Ecto neural progenitor cell (in vitro differentiated cells): Measurements from ENCODE around the gene DCAF5.
A peak's percentile ranks its signal among the peaks of the same experiment; 100 is the strongest.

Experiments used
- DNase-seq: peaks from one replicate; pipeline ENCODE4 v3.0.0-alpha.2; 2018; ENCODE audit warnings: low spot score

Gene DCAF5

GRCh38 chr14:69141550-69141949, 11.4 kb downstream of the DCAF5 start:
- no peak for DNase-seq

GRCh38 chr14:69139743-69140142, 13.2 kb downstream of the DCAF5 start:
- no peak for DNase-seq

DNA sequence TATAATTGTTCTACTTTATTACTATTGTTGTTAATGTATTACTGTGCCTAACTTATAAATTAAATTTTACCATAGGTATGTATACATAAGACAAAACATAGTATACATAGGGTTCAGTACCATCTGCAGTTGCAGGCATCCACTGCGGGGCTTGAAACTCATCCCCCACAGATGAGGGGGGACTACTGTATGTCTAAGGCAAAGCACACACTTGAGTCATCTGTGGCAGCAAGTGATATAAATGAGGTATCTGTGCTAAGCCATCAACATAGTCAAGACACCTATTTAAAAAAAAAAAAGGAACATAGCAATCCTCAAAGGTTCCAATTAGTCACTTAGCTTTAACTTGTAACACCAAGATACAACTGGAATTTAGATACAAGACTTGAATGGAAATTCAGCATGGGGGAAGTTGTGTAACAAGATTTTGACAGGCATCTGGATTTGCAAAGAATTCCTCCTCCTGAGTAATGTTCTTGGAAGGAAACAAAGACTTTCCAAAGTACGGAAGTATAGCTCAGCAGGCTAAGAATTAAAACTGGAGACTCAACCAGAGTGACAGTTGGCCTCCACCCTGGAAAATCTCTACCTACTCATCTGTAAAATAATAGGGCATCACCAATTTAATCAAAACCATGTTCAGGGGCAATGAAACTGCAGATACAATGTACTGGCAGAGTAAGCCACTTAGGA, 14.9 kb downstream of the DCAF5 start:
- DNase-seq: no peak

DNA sequence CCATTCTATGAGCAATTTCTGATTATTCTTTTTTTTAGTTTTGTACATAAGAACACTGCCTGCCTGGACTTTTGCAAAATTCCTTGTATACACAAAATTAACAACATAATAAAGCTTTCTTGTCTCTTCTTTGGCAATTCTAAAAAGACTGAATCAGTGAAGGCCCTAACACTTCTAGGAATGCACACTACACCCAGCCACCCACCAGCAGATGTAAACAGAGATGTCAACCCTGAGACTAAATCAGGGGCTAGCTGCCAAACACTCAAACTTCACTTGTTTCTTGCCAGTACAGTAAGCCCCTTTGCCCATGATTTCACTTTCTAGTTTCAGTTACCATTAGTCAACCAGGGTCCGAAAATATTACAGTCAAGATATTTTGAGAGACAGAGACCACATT, 15.5 kb downstream of the DCAF5 start:
- DNase-seq: no peak

DNA sequence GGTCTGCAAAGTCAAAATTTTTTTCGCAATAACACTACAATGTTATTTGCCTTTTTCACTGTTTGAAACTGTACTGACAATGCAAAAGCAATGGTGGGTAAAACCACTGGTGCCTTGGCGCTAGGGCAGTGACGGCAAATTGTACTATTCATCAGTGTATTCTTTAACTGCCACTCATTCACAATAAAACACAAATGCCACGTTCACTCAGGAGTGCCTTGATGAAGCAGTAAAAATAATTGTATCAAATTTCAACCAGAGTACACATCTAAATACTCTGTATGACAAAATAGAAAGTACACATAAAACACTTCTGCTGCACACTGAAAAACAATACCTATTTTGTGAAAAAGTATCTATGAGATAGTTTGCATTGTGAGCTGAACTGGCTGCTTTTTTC, 17.8 kb downstream of the DCAF5 start:
- no peak for DNase-seq

- DNase-seq: no peak
These were observed 19.5 kb downstream of the DCAF5 start for GRCh38 chr14:69133206-69134125.

DNA sequence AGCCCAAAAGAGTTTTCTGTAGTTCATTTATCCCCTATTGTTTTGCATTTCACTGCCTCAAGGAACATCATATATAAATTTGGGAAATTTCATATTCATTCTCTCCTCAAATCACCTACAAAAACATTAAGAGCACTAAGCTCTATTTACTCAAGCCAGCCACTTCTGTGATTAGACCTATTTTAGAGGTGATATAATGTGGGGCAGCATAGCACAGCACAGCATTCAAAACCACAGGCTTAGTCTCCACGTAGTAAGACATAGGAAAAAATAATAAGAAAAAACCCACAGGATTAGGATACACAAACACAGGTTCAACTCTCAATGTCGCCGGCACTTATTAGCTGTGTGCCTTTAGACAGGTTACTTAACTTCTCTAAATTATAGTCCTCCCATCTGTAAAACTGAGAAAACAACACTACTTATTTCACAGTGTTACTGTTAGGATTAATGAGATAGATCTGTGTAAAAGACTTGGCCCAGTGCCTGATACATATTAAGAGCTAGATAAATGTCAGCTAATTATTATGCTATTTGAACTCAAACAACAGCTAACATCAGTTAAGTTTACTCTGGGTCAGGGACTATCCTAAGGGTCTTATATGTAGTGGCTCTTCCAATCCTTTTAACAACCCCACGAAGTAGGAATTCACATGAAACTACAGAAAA, 20.3 kb downstream of the DCAF5 start:
- DNase-seq: no peak

DNA sequence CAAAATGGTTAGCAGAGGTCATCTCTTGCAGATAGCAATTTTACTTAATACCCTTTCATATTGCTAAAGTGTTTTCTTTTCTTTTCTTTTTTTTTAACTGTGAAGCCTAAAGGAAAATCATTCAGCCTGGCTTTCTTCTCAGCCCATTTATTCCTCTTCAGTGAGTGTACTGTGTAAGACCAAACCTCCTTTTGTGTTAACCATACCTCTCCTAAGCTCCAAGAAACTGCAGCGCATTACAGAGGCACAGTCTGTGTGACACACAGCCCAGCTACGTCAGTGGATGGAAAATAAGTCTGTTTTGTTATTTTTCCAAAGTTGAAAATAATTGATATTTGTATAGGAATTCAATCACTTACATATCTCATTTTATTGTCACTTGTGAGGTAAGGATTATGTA, 21.7 kb downstream of the DCAF5 start:
- DNase-seq: no peak

DNA sequence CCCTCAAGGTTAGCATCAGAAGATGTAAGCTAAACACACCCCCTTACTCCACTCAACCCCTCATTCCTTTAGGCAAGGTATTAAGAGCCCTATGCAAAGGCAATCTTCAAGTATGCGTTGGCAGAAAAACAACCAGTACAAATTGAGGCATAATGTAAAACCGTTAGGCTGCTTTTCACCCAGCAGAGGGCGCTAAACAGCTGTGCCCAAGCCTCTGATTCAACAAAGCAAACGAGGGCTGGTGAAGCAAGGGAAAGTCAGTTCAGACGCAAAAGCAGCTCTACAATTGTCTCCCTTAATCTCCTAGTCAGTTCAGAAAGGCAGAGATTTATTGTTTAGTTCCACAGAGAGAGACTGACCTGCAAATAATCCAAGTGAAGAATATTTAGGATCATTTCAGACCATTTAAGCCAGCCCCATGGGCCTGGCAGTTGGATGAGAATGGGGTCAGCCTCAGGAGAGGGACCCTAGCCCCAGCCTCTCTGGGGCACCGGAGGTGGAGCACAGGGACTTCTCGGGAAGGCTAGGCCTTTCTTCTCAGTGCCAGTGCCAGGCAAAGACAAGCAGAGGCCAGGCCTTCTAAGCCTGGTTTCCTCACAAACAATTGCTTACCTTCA, 23.5 kb downstream of the DCAF5 start:
- peak; percentile 73 for DNase-seq

GRCh38 chr14:69118305-69118704, 34.6 kb downstream of the DCAF5 start:
- DNase-seq: no peak

DNA sequence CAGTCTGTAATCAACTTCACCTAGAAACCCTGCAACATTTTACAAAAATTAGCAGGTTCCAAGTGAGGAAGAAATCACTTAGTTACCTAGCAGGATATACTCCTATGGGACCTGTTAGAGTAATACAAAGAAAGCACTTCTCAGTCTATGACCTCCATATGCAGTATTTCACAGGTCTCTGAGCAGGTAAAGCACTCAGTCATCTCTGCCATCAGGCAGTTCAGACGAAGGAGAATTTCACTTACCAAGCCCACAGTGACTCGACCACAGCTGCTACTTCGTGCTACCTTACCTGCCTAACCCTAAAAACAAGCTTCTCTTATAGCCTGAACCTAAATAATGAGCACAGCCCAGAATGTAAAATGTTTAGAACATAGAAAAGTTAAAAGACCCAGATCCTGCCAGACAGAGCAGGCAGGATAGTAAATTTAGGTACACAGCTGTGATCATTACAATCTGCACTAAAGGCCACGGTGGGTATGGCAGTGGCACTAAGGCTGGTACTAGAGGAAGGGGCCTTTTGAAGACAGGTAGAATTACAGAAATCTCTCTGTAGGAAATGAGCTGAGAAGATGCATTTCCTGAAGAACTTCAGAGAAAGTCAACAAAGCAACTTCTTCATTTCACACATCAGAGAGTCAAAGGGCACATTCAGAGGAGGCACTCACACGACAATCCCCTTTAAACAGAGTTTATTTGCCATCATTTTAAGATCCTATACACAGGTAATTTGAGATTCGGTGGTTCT, 35.7 kb downstream of the DCAF5 start:
- DNase-seq: no peak

DNA sequence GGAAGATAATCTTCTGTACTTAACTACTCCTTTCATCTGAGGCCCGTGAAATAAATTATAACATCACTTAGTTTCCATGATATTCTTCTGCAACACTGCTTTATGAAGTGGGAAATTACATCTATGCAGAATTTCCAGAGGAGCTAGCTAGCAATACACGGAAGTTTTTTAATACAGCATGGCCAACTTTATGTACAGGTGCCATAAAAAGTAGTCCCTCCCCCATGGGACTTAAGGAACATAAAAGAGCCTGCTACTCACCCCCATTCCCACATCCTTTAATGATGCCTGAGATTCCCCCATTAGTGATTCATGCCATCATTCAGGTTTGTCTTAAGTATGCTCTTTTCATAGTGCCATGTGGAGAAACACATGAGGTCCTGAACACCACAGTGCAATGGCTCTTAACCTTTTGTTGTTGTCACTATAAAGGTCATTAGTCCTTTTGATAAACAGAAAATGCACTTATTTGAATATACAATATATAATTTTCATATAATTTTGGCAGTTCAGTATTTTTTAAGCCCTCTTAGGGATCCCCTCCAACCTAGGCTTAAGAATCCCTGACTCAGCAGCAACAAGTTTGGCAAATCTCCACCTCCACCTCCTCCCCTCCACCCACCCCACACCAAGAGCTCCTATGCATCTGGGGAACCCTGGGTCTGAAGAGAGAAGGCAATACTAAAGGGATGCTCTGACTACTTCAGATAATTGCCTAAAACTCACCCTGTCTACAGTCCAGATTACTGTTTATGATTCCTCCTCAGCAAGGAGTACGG, 37.3 kb downstream of the DCAF5 start:
- no peak for DNase-seq

DNA sequence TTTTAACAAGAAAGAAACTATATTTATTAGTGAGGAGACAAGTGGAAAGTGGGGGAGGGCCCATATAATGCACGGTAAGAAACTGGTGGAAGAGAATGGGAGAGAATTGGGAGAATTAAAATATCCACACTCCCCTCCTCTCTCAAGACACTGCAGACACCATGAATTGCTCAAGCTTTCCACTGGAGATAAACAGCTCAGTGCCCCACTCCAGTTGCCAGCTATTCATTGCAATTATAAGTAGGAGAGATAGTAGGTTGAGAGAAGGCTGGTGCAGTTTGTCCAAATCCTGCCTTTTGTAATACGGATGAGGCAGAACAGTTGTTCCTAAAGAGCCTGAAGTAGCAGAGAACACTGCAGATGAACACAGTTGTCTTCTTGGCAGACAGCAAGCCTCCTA, 38.2 kb downstream of the DCAF5 start:
- no peak for DNase-seq

DNA sequence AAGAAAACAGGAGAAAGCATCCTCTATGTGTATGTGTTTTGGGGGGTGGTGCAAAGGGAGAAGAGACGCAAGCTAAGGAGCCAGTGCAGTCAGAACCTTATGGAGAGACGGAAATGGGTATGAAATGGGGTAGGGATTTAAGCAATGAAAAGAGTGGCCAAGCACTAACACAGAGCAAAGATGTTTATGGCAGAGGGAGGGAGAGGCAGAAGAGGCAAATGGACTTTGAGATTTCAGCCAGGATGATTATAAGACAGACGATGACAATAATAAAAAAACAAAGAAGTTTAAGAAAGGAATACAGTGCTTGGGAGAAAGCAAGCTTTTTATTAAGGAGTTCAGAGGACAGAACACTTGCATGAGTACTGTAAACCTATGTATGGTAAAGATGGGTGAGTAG, 44.6 kb downstream of the DCAF5 start:
- no peak for DNase-seq

DNA sequence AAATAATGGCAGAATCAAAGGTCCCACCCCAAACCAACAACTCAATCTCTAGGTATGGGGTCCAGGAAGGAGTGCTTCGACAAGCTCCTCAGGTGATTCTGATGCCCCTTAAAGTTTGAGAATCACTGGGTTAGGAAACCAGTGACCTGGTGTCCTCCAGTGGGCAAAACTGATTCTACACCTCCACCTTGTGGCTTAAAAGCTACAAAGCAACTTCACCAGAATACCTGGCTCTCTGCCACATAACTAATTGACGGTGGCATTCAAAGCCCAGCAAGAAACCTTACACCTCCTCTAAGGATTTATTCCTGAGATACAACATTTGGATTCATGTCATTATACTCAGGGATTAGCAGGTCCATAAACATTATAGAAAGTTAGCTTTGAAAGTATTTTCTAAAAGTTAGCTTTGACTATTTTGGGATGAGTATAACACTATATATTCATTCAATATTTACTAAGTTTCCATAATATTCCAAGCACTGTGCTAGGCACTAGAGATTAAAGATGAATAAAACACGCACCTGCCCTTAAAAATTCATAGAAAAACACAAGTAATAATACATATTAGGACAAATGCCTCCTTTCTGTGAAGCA, 45.4 kb downstream of the DCAF5 start:
- DNase-seq: no peak

GRCh38 chr14:69106451-69106850, 46.5 kb downstream of the DCAF5 start:
- DNase-seq: no peak

DNA sequence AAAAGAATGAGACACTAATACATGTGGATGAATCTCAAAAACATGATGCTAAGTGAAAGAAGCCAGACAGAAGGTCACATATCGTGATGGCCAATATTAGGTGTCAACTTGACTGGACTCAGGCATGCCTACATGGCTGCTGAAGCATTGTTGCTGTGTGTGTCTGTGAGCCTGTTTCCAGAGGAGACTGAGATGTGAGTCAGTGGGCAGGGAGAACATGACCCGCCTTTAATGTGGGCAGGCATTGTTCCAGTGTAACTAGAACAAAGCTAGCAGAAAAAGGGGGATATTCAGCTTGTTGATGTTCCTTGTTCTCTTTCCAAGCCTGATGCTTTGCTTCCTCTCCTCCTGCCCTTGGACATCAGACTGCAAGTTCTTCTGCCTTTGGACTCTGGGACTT, 47.6 kb downstream of the DCAF5 start:
- DNase-seq: no peak

- no peak for DNase-seq
These were observed 51.5 kb downstream of the DCAF5 start for GRCh38 chr14:69101331-69101826.

- no peak for DNase-seq
These were observed 54.9 kb downstream of the DCAF5 start for GRCh38 chr14:69097974-69098373.

DNA sequence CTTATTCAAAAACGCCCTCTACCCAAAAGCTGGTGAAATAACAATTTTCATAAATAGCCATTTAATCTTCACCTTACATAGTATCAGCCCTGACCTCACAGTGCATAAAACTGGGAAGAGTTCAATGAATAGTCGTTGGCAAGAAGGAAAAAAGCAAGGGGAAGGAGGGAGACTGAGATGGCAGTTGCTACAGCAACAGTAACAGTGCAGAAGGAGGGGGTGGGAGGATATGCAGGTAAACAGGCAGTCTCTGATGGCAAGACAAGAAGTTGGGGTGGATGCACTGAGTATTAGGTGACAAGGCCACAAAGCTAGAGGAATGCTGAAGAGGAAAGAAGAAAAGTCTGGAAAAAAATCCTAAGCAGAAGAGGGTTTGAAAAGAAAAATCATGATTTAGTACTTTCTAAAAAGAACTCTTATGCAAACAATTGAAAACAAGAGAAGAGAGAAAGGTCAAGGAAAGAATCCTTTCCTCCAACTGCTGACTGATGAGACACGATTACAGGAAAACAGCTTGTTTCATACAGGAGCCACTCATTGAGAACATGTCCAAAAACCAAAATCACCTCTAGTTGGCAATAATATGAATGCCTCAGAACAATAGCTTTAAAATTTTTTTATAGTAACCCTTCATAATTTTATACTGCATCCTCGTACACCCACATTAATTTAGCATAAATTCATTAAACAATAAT, 56.0 kb downstream of the DCAF5 start:
- no peak for DNase-seq
